Skin epidermis (tissue), 12 donors: ENCODE measurements around the gene COPZ1.
"Not testable (repeated sequence)": the region's sequence is repeated elsewhere in the genome, so short reads cannot be mapped to it uniquely, and the experiment has no call there.

Source experiments
- H3K27ac ChIP-seq, 21 experiments: fragments of 200-600 bp; sonication (generic) in 11 of 21; one replicate each; pipeline ENCODE4 v1.5.0; 2020; ENCODE audit warnings: mild to moderate bottlenecking in 3 of 21, inconsistent platforms in 2 of 21, moderate library complexity in 2 of 21
- H3K4me3 ChIP-seq, 7 experiments: fragments of 200-600 bp; sonication (generic) in 2 of 7; one replicate each; pipeline ENCODE4 v1.5.0; 2020; ENCODE audit warnings: inconsistent platforms in 2 of 7, mild to moderate bottlenecking in 2 of 7, moderate library complexity in 1 of 7

Gene COPZ1

GRCh38 chr12:54352891-54353874 lies 28.3 kb downstream of the COPZ1 start:
- Histone ChIP-seq H3K27ac (peak overlapping the region in 13 of 21 experiments; percentile 1 to 65 (median 44)), H3K4me3 (no peak overlapping the region)

- not testable (repeated sequence) for H3K4me3 ChIP-seq, H3K27ac ChIP-seq
Observed at GRCh38 chr12:54354271-54354670, 29.3 kb downstream of the COPZ1 start.

- peak overlapping the region in 9 of 21 experiments; percentile 19 to 83 (median 32) for H3K27ac ChIP-seq
- no peak overlapping the region for H3K4me3 ChIP-seq
Observed at GRCh38 chr12:54355104-54355815, 30.3 kb downstream of the COPZ1 start.

- Histone ChIP-seq H3K4me3 (no peak overlapping the region), H3K27ac (peak overlapping the region in 11 of 21 experiments; percentile 1 to 83 (median 25))
Observed at GRCh38 chr12:54356228-54356627, 31.3 kb downstream of the COPZ1 start.

GRCh38 chr12:54356951-54357356 lies 32.0 kb downstream of the COPZ1 start:
- H3K4me3 ChIP-seq, result no peak overlapping the region
- peak overlapping the region in 9 of 21 experiments; percentile 0 to 83 (median 19) for H3K27ac ChIP-seq

GRCh38 chr12:54357506-54358190 lies 32.7 kb downstream of the COPZ1 start:
- H3K27ac ChIP-seq, result peak overlapping the region in 14 of 21 experiments; percentile 1 to 96 (median 82)
- peak overlapping the region in 1 of 7 experiments; percentile 60 for H3K4me3 ChIP-seq

GRCh38 chr12:54358191-54358944 lies 33.4 kb downstream of the COPZ1 start:
- Histone ChIP-seq H3K27ac (peak overlapping the region in 20 of 21 experiments; percentile 75 to 96 (median 86)), H3K4me3 (peak overlapping the region; percentile 41 to 66 (median 59))

- Histone ChIP-seq H3K27ac (peak overlapping the region; percentile 3 to 96 (median 84)), H3K4me3 (peak overlapping the region; percentile 41 to 66 (median 59))
Observed at GRCh38 chr12:54358945-54359761, 34.2 kb downstream of the COPZ1 start.

- Histone ChIP-seq H3K4me3 (peak overlapping the region; percentile 41 to 66 (median 59)), H3K27ac (peak overlapping the region; percentile 3 to 96 (median 84))
Observed at GRCh38 chr12:54359762-54360351, 34.9 kb downstream of the COPZ1 start.

- H3K27ac ChIP-seq, result peak overlapping the region in 5 of 21 experiments; percentile 16 to 96 (median 93)
Observed at GRCh38 chr12:54360717-54361456, 36.0 kb downstream of the COPZ1 start.

GRCh38 chr12:54363047-54363446 lies 38.1 kb downstream of the COPZ1 start:
- no peak overlapping the region for H3K27ac ChIP-seq
- no peak overlapping the region for H3K4me3 ChIP-seq

More at GRCh38 chr12:54360717-54361456, 36.0 kb downstream of the COPZ1 start:
- no peak overlapping the region for H3K4me3 ChIP-seq

- no peak overlapping the region for H3K4me3 ChIP-seq
- H3K27ac ChIP-seq, result peak overlapping the region in 2 of 21 experiments; percentile 4 to 37
Observed at GRCh38 chr12:54363618-54364017, 38.7 kb downstream of the COPZ1 start.

GRCh38 chr12:54364413-54364812 lies 39.5 kb downstream of the COPZ1 start, which contains the start of gene GPR84:
GPR84 (minus strand) TSS chr12:54364486; CDS start chr12:54363851, 635 bp downstream.
- Histone ChIP-seq H3K4me3 (no peak within 1 kb of the TSS), H3K27ac (peak within 1 kb of the TSS in 5 of 21 experiments; percentile 4 to 56 (median 30))

GRCh38 chr12:54368025-54368708 lies 43.2 kb downstream of the COPZ1 start:
- H3K27ac ChIP-seq, result peak overlapping the region in 18 of 21 experiments; percentile 0 to 78 (median 59)
- H3K4me3 ChIP-seq, result peak overlapping the region in 1 of 7 experiments; percentile 31

GRCh38 chr12:54368709-54369596 lies 44.0 kb downstream of the COPZ1 start:
- peak overlapping the region in 19 of 21 experiments; percentile 3 to 86 (median 68) for H3K27ac ChIP-seq
- peak overlapping the region in 6 of 7 experiments; percentile 1 to 31 (median 16) for H3K4me3 ChIP-seq
